ENCODE measurements around the gene LCAT.
A peak's percentile ranks its signal among the peaks of the same experiment; 100 is the strongest.

LCAT gene

GRCh38 chr16:67909056-67909742 is 34.7 kb downstream of the LCAT start:
- DNase-seq, result no peak

GRCh38 chr16:67907397-67908180 is 36.3 kb downstream of the LCAT start:
- DNase-seq, result no peak

- no peak for DNase-seq
Observed at GRCh38 chr16:67902831-67903230, 41.1 kb downstream of the LCAT start.

- DNase-seq, result no peak
Observed at GRCh38 chr16:67901734-67902133, 42.2 kb downstream of the LCAT start.

- no peak for DNase-seq
Observed at GRCh38 chr16:67897231-67897630, 46.7 kb downstream of the LCAT start.

- no peak for DNase-seq
Observed at GRCh38 chr16:67893743-67894399, 50.0 kb downstream of the LCAT start.

GRCh38 chr16:67892899-67893742 is 50.8 kb downstream of the LCAT start, which contains the start of gene PSKH1:
TSS of gene PSKH1 (plus strand) at chr16:67893254. CDS start at chr16:67908750, 15,496 bp downstream.
- DNase-seq, result peak; percentile 94

- DNase-seq, result no peak
Observed at GRCh38 chr16:67892375-67892774, 51.5 kb downstream of the LCAT start.

All from activated naive CD4-positive, alpha-beta T cell treated with anti-CD3 and anti-CD28 coated beads, Interleukin-2, amount 50 U/mL, for 16 hours (primary cell).